RWPE1 (cell line): ENCODE measurements around the gene TBC1D19.
A peak's percentile ranks its signal among the peaks of the same experiment; 100 is the strongest.

Source experiments
- CTCF ChIA-PET: fragments of 350-600 bp; sonication (Branson Sonifier 250); formaldehyde crosslinking; extraction: SDS; loops from one replicate; lab custom pipeline; 2021; lab: Yijun Ruan, JAX
- POLR2A ChIA-PET: fragments of 400-600 bp; formaldehyde crosslinking; extraction: SDS; loops from one replicate; lab custom pipeline; 2020; ENCODE audit warnings: antibody characterized with exemption; ENCODE audit not compliant: low non-redundant PET; lab: Yijun Ruan, JAX
- DNase-seq: peaks from one replicate; pipeline ENCODE4 v3.0.0; 2012; ENCODE audit warnings: low spot score
- H3K27ac ChIP-seq: fragments of 450-650 bp; 2 replicates; pipeline ENCODE4 v1.5.1; 2017
- CTCF ChIP-seq: fragments of 450-650 bp; conservative IDR thresholded peaks from 2 replicates; pipeline ENCODE4 v1.5.1; 2017; ENCODE audit warnings: low read depth, mild to moderate bottlenecking

The TBC1D19 gene

DNA sequence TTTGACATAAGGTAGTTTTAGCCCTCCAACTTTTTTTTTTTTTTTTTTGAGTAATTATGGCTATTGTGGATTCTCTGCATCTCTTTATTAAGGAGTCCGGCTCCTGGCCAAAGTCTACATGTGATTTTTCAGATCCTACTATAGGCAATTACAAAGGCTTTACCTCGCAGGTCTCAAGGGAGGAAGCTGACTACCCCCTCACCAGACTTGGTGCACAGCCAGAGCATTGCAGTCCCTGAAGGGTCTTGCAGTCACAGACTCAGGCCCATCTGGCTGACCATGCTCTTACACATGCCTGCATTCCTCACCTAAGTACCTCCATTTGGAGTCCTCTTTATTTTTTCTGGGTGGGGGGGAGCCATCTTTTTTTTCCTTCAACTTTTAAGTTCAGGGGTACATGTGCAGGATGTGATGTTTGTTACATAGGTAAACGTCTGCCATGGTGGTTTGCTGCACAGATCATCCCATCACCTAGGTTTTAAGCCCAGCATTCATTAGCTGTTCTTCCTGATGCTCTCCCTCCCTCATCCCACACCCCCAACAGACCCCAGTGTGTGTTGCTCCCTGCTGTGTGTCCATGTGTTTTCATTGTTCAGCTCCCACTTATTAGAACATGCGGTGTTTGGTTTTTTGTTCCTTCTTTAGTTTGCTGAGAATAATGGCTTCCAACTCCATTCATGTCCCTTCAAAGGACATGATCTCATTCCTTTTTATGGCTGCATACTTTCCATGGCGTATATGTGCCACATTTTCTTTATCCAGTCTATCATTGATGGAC lies 188.4 kb downstream of the TBC1D19 start:
- ChIA-PET POLR2A (no interaction called here), CTCF (interaction anchor here (0.7 kb wide), 1 partner anchor 462 kb away, joined by 3 read pairs; no protein-coding TSS in a partner anchor)
- no peak for TF ChIP-seq CTCF
- no peak for DNase-seq
- H3K27ac ChIP-seq, result no peak overlapping the region

DNA sequence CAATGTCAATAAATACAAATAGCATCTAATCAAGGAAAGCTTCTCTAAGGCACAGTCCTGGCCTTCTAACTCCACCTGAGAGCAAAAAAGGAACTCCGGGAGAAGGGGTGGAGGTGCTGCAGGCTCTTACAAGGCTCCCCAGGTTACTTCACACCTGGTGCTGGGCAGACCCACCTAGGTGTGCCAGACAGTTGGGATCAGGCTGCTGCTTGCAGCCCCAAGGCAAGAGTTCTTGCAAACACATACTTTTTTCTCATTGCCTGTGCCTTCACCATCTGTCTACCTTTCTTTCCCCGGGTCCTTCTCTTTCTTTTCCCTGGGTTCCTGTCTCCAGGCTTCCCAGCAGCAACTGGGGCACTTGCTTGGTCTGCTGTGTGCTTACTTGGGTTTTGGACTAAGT lies 195.3 kb downstream of the TBC1D19 start:
- CTCF ChIA-PET, result interaction anchor here (0.6 kb wide), 1 partner anchor 10 kb away, joined by 4 read pairs; no protein-coding TSS in a partner anchor
- no peak for TF ChIP-seq CTCF
- DNase-seq, result peak; percentile 22
- POLR2A ChIA-PET, result interaction anchor here (2.0 kb wide), 1 partner anchor 82 kb away, joined by 8 read pairs; the partner anchor contains the start of gene STIM2
- peak overlapping the region; percentile 92 for H3K27ac ChIP-seq

DNA sequence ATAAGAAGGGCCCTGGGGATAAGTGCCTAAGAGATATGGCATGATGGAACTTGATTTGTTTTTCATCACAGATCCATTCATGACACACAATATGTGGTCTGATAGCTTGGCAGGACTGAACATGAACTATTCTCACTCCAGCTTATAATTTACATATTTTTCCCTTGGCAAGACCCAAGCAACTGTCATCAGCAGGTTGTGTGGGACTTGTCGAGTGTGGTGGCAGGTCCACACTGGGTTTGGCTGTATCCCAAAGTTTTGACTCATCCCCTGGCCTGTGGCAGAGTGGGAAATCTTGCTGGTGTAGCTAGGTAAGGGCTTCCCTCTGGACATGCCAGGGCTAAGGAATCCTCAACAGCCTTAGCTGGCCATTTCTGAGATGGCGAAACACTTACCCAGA lies 195.8 kb downstream of the TBC1D19 start:
- peak; percentile 93 for DNase-seq
- CTCF ChIA-PET, result interaction anchor here (0.6 kb wide), 1 partner anchor 9 kb away, joined by 4 read pairs; no protein-coding TSS in a partner anchor

DNA sequence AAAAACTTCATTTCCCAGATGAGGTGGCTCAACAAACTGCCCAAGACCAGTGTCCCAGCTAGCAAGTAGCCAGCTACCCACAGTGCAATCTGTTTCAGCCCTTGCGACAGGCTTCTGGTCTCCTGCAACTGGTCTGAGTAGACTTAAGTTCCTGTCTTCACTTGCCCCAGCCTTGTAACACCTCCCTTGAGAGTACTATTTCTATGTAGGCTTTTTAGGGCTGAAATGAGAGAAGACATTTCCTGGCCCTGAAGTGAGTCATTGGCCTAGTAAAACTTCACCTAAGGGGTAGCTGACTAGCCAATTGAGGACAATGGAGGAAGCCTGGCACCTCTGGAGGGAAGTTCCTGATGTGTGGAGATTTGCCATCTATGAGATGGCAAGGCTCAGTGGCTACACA lies 196.7 kb downstream of the TBC1D19 start:
- peak overlapping the region; percentile 92 for H3K27ac ChIP-seq
- DNase-seq, result peak; percentile 62
- TF ChIP-seq CTCF, result no peak
- ChIA-PET POLR2A (interaction anchor here (2.0 kb wide), 1 partner anchor 80 kb away, joined by 8 read pairs; the partner anchor contains the start of gene STIM2), CTCF (interaction anchor here (0.6 kb wide), 1 partner anchor 157 kb away, joined by 6 read pairs; no protein-coding TSS in a partner anchor)

More for the DNA sequence above, 195.8 kb downstream of the TBC1D19 start:
- POLR2A ChIA-PET, result interaction anchor here (0.5 to 2.0 kb wide), 3 partner anchors 33 to 81 kb away, joined by 4 to 8 read pairs (median 5); partner anchors contain the start of gene STIM2
- no peak for TF ChIP-seq CTCF
- H3K27ac ChIP-seq, result peak overlapping the region; percentile 92

DNA sequence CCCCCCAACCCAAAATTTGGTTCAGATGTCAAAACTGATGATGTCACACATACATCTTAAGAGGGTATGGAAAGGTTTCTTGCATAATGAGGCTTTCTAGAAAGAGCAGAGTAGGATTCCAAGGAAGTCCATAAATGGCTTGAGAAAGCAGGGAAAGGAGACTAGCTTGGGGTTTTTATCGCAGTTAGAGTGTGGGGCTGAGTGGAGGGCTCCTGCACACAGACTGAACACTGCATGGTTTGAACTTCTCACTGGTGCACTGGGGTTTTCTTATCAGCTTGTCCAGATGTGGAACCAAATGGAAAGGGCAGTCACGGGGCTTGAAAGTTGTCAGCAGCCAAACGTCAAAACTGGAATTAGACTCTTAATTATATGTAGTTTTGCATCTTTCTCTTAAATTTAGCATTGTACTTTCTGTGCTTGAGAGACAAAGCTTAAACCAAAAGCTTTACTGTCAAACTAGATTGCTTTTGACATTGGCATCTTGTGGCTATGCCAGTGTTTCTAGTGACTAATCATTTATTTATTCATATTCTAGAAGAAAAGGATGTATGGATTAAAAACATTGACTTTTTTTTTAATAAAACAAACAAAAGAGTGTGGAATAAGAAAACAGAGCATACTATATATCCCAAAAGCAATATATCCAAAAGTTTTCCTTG lies 198.4 kb downstream of the TBC1D19 start:
- TF ChIP-seq CTCF, result no peak
- ChIA-PET POLR2A (no interaction called here), CTCF (interaction anchor here (0.6 kb wide), 1 partner anchor 217 kb away, joined by 3 read pairs; no protein-coding TSS in a partner anchor)
- DNase-seq, result no peak
- no peak overlapping the region for H3K27ac ChIP-seq

DNA sequence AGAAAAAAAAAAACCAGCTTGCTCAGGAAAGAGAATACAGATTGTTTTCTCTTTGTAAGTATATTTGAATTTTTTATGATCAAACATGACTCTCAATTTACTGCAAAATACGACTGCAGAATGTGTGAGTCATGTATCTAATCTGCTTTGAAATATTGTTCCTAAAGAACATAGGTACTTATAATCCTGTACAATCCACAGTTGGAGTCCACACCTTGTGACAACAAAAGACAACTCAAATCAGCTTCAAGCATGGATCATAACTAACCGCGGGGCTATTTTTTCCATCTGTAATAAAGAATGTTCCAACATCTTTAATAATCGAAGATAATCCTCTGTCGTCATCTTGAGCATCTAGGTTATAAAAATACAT lies 198.9 kb downstream of the TBC1D19 start:
- no peak for TF ChIP-seq CTCF
- DNase-seq, result no peak
- ChIA-PET POLR2A (no interaction called here), CTCF (interaction anchor here (0.6 kb wide), 1 partner anchor 217 kb away, joined by 3 read pairs; no protein-coding TSS in a partner anchor)
- H3K27ac ChIP-seq, result no peak overlapping the region
